Measurements from ENCODE around the gene HBA2. TPM values are rescaled to one million over a fixed set of nuclear protein-coding genes. Genes with fewer than 3 reads are reported as not detected.

HBA2 gene
- total RNA-seq, 1 experiment from 2014 or later: not detected

- intact Hi-C loops (cut with micrococcal nuclease; ENCODE audit: unreplicated experiment): no loop called here
- no TSS peak for BruUV-seq (replicated peaks)
- H3K27me3 Mint-ChIP-seq (ENCODE audit: unreplicated experiment): peaks cover 70% of the 10 kb centered on the region
- CTCF ChIA-PET: no interaction called here
- H3K9me3 Mint-ChIP-seq (ENCODE audit: low read depth, unreplicated experiment): no peaks in the 10 kb centered on the region
- no peak for TF ChIP-seq CTCF (IDR thresholded peaks at IDR 0.05; ENCODE audit: unreplicated experiment)
- DNase-seq: no peak
- H3K4me1 Mint-ChIP-seq (ENCODE audit: low read depth, unreplicated experiment): peaks cover 13% of the 10 kb centered on the region
- no peak overlapping the region for H3K4me3 Mint-ChIP-seq (ENCODE audit: low read depth, unreplicated experiment)
- H3K27ac Mint-ChIP-seq (ENCODE audit: unreplicated experiment): no peak overlapping the region
- peaks cover 11% of the 10 kb centered on the region for H3K36me3 Mint-ChIP-seq (ENCODE audit: insufficient read depth, unreplicated experiment)
These were observed 7.7 kb upstream of the HBA2 start for GRCh38 chr16:164827-165538.

- Mint-ChIP-seq H3K4me1 (ENCODE audit: low read depth, unreplicated experiment) (peaks cover 20% of the 10 kb centered on the region), H3K4me3 (ENCODE audit: low read depth, unreplicated experiment) (no peak within 1 kb of the TSS), H3K27me3 (ENCODE audit: unreplicated experiment) (peaks cover 73% of the 10 kb centered on the region), H3K36me3 (ENCODE audit: insufficient read depth, unreplicated experiment) (peaks cover 11% of the 10 kb centered on the region), H3K9me3 (ENCODE audit: low read depth, unreplicated experiment) (no peaks in the 10 kb centered on the region), H3K27ac (ENCODE audit: unreplicated experiment) (no peak within 1 kb of the TSS)
- no peak for TF ChIP-seq CTCF (IDR thresholded peaks at IDR 0.05; ENCODE audit: unreplicated experiment)
- intact Hi-C loops (cut with micrococcal nuclease; ENCODE audit: unreplicated experiment): no loop called here
- DNase-seq: no peak
- CTCF ChIA-PET: no interaction called here
- BruUV-seq (replicated peaks): no TSS peak
These were observed 6.9 kb upstream of the HBA2 start, which contains the start of gene HBM for GRCh38 chr16:165539-166374. HBM (plus strand) TSS chr16:165978; CDS start chr16:165998, 20 bp downstream.

- Mint-ChIP-seq H3K27me3 (ENCODE audit: unreplicated experiment) (peaks cover 73% of the 10 kb centered on the region), H3K9me3 (ENCODE audit: low read depth, unreplicated experiment) (no peaks in the 10 kb centered on the region), H3K27ac (ENCODE audit: unreplicated experiment) (no peak overlapping the region), H3K4me3 (ENCODE audit: low read depth, unreplicated experiment) (no peak overlapping the region), H3K36me3 (ENCODE audit: insufficient read depth, unreplicated experiment) (peaks cover 11% of the 10 kb centered on the region), H3K4me1 (ENCODE audit: low read depth, unreplicated experiment) (peaks cover 20% of the 10 kb centered on the region)
- intact Hi-C loops (cut with micrococcal nuclease; ENCODE audit: unreplicated experiment): no loop called here
- DNase-seq: no peak
- no TSS peak for BruUV-seq (replicated peaks)
- CTCF ChIA-PET: no interaction called here
- no peak for TF ChIP-seq CTCF (IDR thresholded peaks at IDR 0.05; ENCODE audit: unreplicated experiment)
These were observed 6.1 kb upstream of the HBA2 start for GRCh38 chr16:166375-167121.

- DNase-seq: no peak
- no peak overlapping the region for H3K4me3 Mint-ChIP-seq (ENCODE audit: low read depth, unreplicated experiment)
- no peak for TF ChIP-seq CTCF (IDR thresholded peaks at IDR 0.05; ENCODE audit: unreplicated experiment)
- peaks cover 73% of the 10 kb centered on the region for H3K27me3 Mint-ChIP-seq (ENCODE audit: unreplicated experiment)
- peaks cover 11% of the 10 kb centered on the region for H3K36me3 Mint-ChIP-seq (ENCODE audit: insufficient read depth, unreplicated experiment)
- intact Hi-C loops (cut with micrococcal nuclease; ENCODE audit: unreplicated experiment): no loop called here
- no TSS peak for BruUV-seq (replicated peaks)
- peaks cover 20% of the 10 kb centered on the region for H3K4me1 Mint-ChIP-seq (ENCODE audit: low read depth, unreplicated experiment)
- CTCF ChIA-PET: no interaction called here
- no peaks in the 10 kb centered on the region for H3K9me3 Mint-ChIP-seq (ENCODE audit: low read depth, unreplicated experiment)
- H3K27ac Mint-ChIP-seq (ENCODE audit: unreplicated experiment): no peak overlapping the region
These were observed 5.5 kb upstream of the HBA2 start for GRCh38 chr16:167122-167690.

Measured in Calu3 (cell line).